K562 (cell line): ENCODE measurements around the gene DLG4. TPM values are rescaled to one million over a fixed set of nuclear protein-coding genes. Genes with fewer than 3 reads are reported as not detected.

ENCODE experiments used
- BCL6 ChIP-seq: fragments of 250-450 bp; sonication (Bioruptor Pico); IDR thresholded peaks from 2 replicates; pipeline ENCODE4 v1.4.0; 2020
- BMI1 ChIP-seq: fragments of 150-350 bp; IDR thresholded peaks from 2 replicates; pipeline ENCODE4 v1.6.1; 2014; ENCODE audit warnings: low read length
- CHD2 ChIP-seq: IDR thresholded peaks from 2 replicates; pipeline ENCODE4 v1.6.1; 2011; ENCODE audit warnings: low read depth, low read length
- FOXJ3 ChIP-seq: sonication (generic); formaldehyde crosslinking; IDR thresholded peaks from 2 replicates; pipeline ENCODE4 v1.4.0; 2020; ENCODE audit warnings: mild to moderate bottlenecking, missing genetic modification reagents
- FOXP1 ChIP-seq: sonication (generic); formaldehyde crosslinking; IDR thresholded peaks from 2 replicates; pipeline ENCODE4 v1.8.0; 2022; ENCODE audit warnings: mild to moderate bottlenecking, missing genetic modification reagents
- GABPB2 ChIP-seq: fragments of 250-450 bp; sonication (Bioruptor Pico); conservative IDR thresholded peaks from 2 replicates; pipeline ENCODE4 v1.5.1; 2021; ENCODE audit warnings: mild to moderate bottlenecking
- GTF2B ChIP-seq: IDR thresholded peaks from 2 replicates; pipeline ENCODE4 v1.6.1; 2011; ENCODE audit not compliant: insufficient read length; ENCODE audit errors: extremely low read depth
- HDAC8 ChIP-seq: fragments of 450-650 bp; IDR thresholded peaks from 2 replicates; pipeline ENCODE4 v1.6.1; 2016; ENCODE audit warnings: mild to moderate bottlenecking, missing genetic modification characterization, moderate library complexity, missing compliant biosample characterization
- HLTF ChIP-seq: fragments of 450-650 bp; IDR thresholded peaks from 2 replicates; pipeline ENCODE4 v1.6.1; 2016
- KDM1A ChIP-seq, 2 experiments: fragments of 450-650 bp; IDR thresholded peaks; 2 replicates each; pipeline ENCODE4 v1.6.1; 2016; ENCODE audit warnings: mild to moderate bottlenecking in 2 of 2
- KLF16 ChIP-seq: IDR thresholded peaks from 2 replicates; pipeline ENCODE4 v1.6.1; 2016; ENCODE audit warnings: antibody characterized with exemption
- MIER1 ChIP-seq: fragments of 450-650 bp; IDR thresholded peaks from 2 replicates; pipeline ENCODE4 v1.6.1; 2016; ENCODE audit warnings: antibody characterized with exemption, mild to moderate bottlenecking, low read depth
- MXD1 ChIP-seq: fragments of 250-450 bp; sonication (Bioruptor Pico); IDR thresholded peaks from 2 replicates; pipeline ENCODE4 v1.8.0; 2021; ENCODE audit warnings: borderline replicate concordance, mild to moderate bottlenecking, moderate library complexity; ENCODE audit not compliant: poor library complexity, severe bottlenecking
- NR2C1 ChIP-seq, 2 experiments: fragments of 450-650 bp; IDR thresholded peaks; 2 replicates each; pipeline ENCODE4 v1.6.1; 2017; ENCODE audit warnings: mild to moderate bottlenecking in 2 of 2, antibody characterized with exemption in 1 of 2, inconsistent platforms in 1 of 2, missing compliant biosample characterization in 1 of 2, missing genetic modification characterization in 1 of 2
- PCBP2 ChIP-seq: fragments of 200-400 bp; formaldehyde crosslinking; IDR thresholded peaks from 2 replicates; pipeline ENCODE4 v1.6.1; 2018; ENCODE audit warnings: low read length, low read depth, mild to moderate bottlenecking, moderate library complexity; ENCODE audit not compliant: poor library complexity, severe bottlenecking
- RBBP5 ChIP-seq: fragments of 200-600 bp; sonication (generic); IDR thresholded peaks from 2 replicates; pipeline ENCODE4 v1.6.1; 2012; ENCODE audit warnings: borderline replicate concordance, mild to moderate bottlenecking, low read length, control low read depth, inconsistent platforms; ENCODE audit not compliant: insufficient read depth, poor library complexity, severe bottlenecking
- RBM17 ChIP-seq: fragments of 200-400 bp; formaldehyde crosslinking; IDR thresholded peaks from 2 replicates; pipeline ENCODE4 v1.6.1; 2017; ENCODE audit warnings: low read depth, mild to moderate bottlenecking, low read length, borderline replicate concordance
- SFPQ ChIP-seq: fragments of 200-400 bp; formaldehyde crosslinking; IDR thresholded peaks from 2 replicates; pipeline ENCODE4 v1.6.1; 2017; ENCODE audit warnings: mild to moderate bottlenecking, low read depth, low read length, moderate library complexity
- SMARCA5 ChIP-seq: fragments of 450-650 bp; IDR thresholded peaks from 2 replicates; pipeline ENCODE4 v1.6.1; 2016
- TGIF2 ChIP-seq: sonication (generic); formaldehyde crosslinking; IDR thresholded peaks from 2 replicates; pipeline ENCODE4 v1.8.1; 2022; ENCODE audit warnings: mild to moderate bottlenecking, missing genetic modification reagents, moderate library complexity
- ZBTB7A ChIP-seq: IDR thresholded peaks from 2 replicates; pipeline ENCODE4 v1.6.1; 2011; ENCODE audit warnings: low read depth, mild to moderate bottlenecking, low read length, moderate library complexity, borderline replicate concordance; ENCODE audit not compliant: control insufficient read depth
- ZNF217 ChIP-seq: sonication (generic); formaldehyde crosslinking; IDR thresholded peaks from 2 replicates; pipeline ENCODE4 v1.8.0; 2022; ENCODE audit warnings: mild to moderate bottlenecking, missing genetic modification reagents
- ZNF23 ChIP-seq: fragments of 250-450 bp; sonication (Bioruptor Pico); IDR thresholded peaks from 2 replicates; pipeline ENCODE4 v1.4.0; 2020; ENCODE audit warnings: mild to moderate bottlenecking
- ZNF232 ChIP-seq: sonication (generic); formaldehyde crosslinking; IDR thresholded peaks from 2 replicates; pipeline ENCODE4 v1.8.0; 2022; ENCODE audit warnings: mild to moderate bottlenecking, missing genetic modification reagents
- ZNF277 ChIP-seq: fragments of 250-450 bp; sonication (Bioruptor Pico); IDR thresholded peaks from 2 replicates; pipeline ENCODE4 v1.8.0; 2022; ENCODE audit warnings: inconsistent platforms, mild to moderate bottlenecking, moderate library complexity, borderline replicate concordance
- ZNF311 ChIP-seq: fragments of 250-450 bp; sonication (Bioruptor Pico); IDR thresholded peaks from 2 replicates; pipeline ENCODE4 v1.4.0; 2020; ENCODE audit warnings: mild to moderate bottlenecking, moderate library complexity
- ZNF551 ChIP-seq: fragments of 250-450 bp; sonication (Bioruptor Pico); IDR thresholded peaks from 2 replicates; pipeline ENCODE4 v1.5.0; 2021; ENCODE audit warnings: mild to moderate bottlenecking, moderate library complexity
- ZZZ3 ChIP-seq: fragments of 450-650 bp; IDR thresholded peaks from 2 replicates; pipeline ENCODE4 v1.6.1; 2016; ENCODE audit warnings: antibody characterized with exemption, mild to moderate bottlenecking, moderate library complexity
- polyA plus RNA-seq, 8 experiments: library from polyadenylated mRNA; depleted of rRNA in 4 of 8; stranded (reverse) in 5 of 8; unstranded in 3 of 8; fragments of >200 nt; fragmentation: Nextera tagmentation in 2 of 8; fragmentation: Illumina TruSeq in 1 of 8; extraction: Ambion mirVana in 2 of 8; extraction: Trizol in 1 of 8; gene quantifications; 2 replicates each; pipeline versions ENCODE4 v1.2.1 to v1.2.3, GENCODE V29; 2011 to 2014; ENCODE audit warnings: inconsistent platforms in 1 of 8, missing spikeins in 1 of 8
- total RNA-seq, 7 experiments: library from RNA; depleted of rRNA in 6 of 7; stranded (reverse); fragments of >200 nt in 6 of 7; fragmentation: Illumina TruSeq in 2 of 7; extraction: Trizol in 2 of 7; gene quantifications; 2 replicates each; pipeline versions ENCODE4 v1.2.1 to v1.2.3, GENCODE V29; 2011 to 2021; ENCODE audit warnings: low replicate concordance in 1 of 7

The DLG4 gene
- total and polyA plus RNA-seq, 9 of the 15 experiments (the other 6 are each of a cell fraction or from before 2014, with no cell fraction given), result 0.03 to 12.0 (median 4.1) TPM

GRCh38 chr17:7213895-7214299, 5.7 kb downstream of the DLG4 start (continued):
- TF ChIP-seq HDAC8 (tag), result no peak
- TF ChIP-seq GTF2B, result no peak
- TF ChIP-seq NR2C1 (IDR thresholded peaks at IDR 0.05), result no peak
- no peak for TF ChIP-seq NR2C1 (tag; IDR thresholded peaks at IDR 0.05)
- no peak for TF ChIP-seq ZNF551 (CRISPR knock-in tag)
- TF ChIP-seq HLTF, result no peak
- no peak for TF ChIP-seq RBM17
- no peak for TF ChIP-seq SFPQ
- TF ChIP-seq ZNF23 (CRISPR knock-in tag), result no peak
- no peak for TF ChIP-seq BCL6 (CRISPR knock-in tag)
- TF ChIP-seq ZNF217 (CRISPR knock-in tag), result no peak
- TF ChIP-seq SMARCA5, result no peak
- peak; percentile 96 for TF ChIP-seq BMI1
- peak; percentile 85 for TF ChIP-seq ZBTB7A
- TF ChIP-seq ZZZ3, result no peak
- TF ChIP-seq GABPB2 (CRISPR knock-in tag), result no peak
- no peak for TF ChIP-seq ZNF232 (CRISPR knock-in tag)
- TF ChIP-seq ZNF311, result no peak
- no peak for TF ChIP-seq CHD2
- peak; percentile 59; the same call in 1 of the 2 replicates for TF ChIP-seq FOXJ3 (CRISPR knock-in tag)
- TF ChIP-seq ZNF277 (CRISPR knock-in tag), result no peak
- TF ChIP-seq KDM1A (IDR thresholded peaks at IDR 0.05), result peak; percentile 60 to 70; a peak in 3 of 4 replicates
- TF ChIP-seq KLF16, result 0 out of 2 replicates have a peak, but pooled peaks have one; percentile 5
- no peak for TF ChIP-seq PCBP2
- TF ChIP-seq FOXP1 (CRISPR knock-in tag), result no peak
- peak; percentile 53; the same call in 1 of the 2 replicates for TF ChIP-seq MIER1
- TF ChIP-seq RBBP5, result no peak
- no peak for TF ChIP-seq MXD1
- TF ChIP-seq TGIF2 (CRISPR knock-in tag), result no peak
